ENCODE results near the gene TDRD3.

DNA sequence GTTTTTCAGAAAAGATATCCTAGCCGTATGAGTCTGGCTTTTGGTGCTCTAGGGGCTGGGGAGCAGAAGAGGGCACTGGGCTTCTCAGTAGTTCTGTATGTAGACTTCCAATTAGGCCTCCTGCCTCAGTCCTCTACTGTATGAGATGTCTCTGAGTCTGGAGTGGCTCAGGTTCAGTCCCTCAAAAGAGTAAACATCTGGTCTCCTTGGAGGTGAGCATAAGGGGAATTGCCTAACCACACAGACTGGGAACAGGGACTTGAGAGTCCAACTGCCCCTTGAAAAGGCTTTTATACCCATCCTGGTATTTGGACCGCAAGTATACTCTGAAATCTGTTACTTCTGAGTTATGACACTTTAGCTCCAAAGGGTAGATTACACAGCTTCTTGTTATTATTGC is 214.5 kb downstream of the TDRD3 start:
- TF ChIP-seq CTCF (IDR thresholded peaks at IDR 0.05; ENCODE audit: low read length) (no peak), EZH2 (IDR thresholded peaks at IDR 0.05; ENCODE audit: borderline replicate concordance, low read length) (no peak)

All from OCI-LY1 (cell line).